GM23338 (cell line): Measurements from ENCODE around the gene PRUNE2. TPM values are rescaled to one million over a fixed set of nuclear protein-coding genes. Genes with fewer than 3 reads are reported as not detected.

ENCODE experiments used
- ATAC-seq: fragments of 200-7000 bp; cut with Tn5 transposase; 3 replicates; pipeline ENCODE4 v1.9.1; 2020
- DNase-seq: peaks from one replicate; pipeline ENCODE4 v3.0.0-alpha.2; 2015; ENCODE audit warnings: low spot score
- H2AFZ ChIP-seq: fragments of 200-600 bp; sonication (generic); 2 replicates; pipeline ENCODE4 v1.8.0; 2016; ENCODE audit warnings: antibody characterized with exemption, mild to moderate bottlenecking, moderate library complexity
- H3F3A ChIP-seq: fragments of 200-600 bp; sonication (generic); replicated peaks from 2 replicates; pipeline ENCODE4 v1.8.0; 2017; ENCODE audit warnings: antibody characterized with exemption, mixed run types, low read depth
- H3K27ac ChIP-seq: fragments of 200-600 bp; sonication (generic); 2 replicates; pipeline ENCODE4 v1.6.1; 2016; ENCODE audit warnings: low read depth
- H3K27me3 ChIP-seq: fragments of 200-600 bp; sonication (generic); 2 replicates; pipeline ENCODE4 v1.8.0; 2016; ENCODE audit warnings: mild to moderate bottlenecking, mixed run types, moderate library complexity; ENCODE audit not compliant: insufficient read depth
- H3K36me3 ChIP-seq: fragments of 200-600 bp; sonication (generic); 2 replicates; pipeline ENCODE4 v1.8.0; 2016; ENCODE audit warnings: mild to moderate bottlenecking; ENCODE audit not compliant: insufficient read depth
- H3K4me1 ChIP-seq: fragments of 200-600 bp; sonication (generic); 2 replicates; pipeline ENCODE4 v1.8.0; 2016; ENCODE audit warnings: mild to moderate bottlenecking, moderate library complexity; ENCODE audit not compliant: insufficient read depth
- H3K4me2 ChIP-seq: fragments of 200-600 bp; sonication (generic); 2 replicates; pipeline ENCODE4 v1.7.1; 2017; ENCODE audit warnings: mixed run types
- H3K4me3 ChIP-seq: fragments of 200-600 bp; sonication (generic); 2 replicates; pipeline ENCODE4 v1.6.1; 2016; ENCODE audit warnings: mixed run types
- H3K79me2 ChIP-seq: fragments of 200-600 bp; sonication (generic); replicated peaks from 2 replicates; pipeline ENCODE4 v1.8.0; 2017; ENCODE audit warnings: mild to moderate bottlenecking; ENCODE audit not compliant: insufficient read depth
- H3K9me2 ChIP-seq: fragments of 200-600 bp; sonication (generic); 2 replicates; pipeline ENCODE4 v1.8.0; 2017; ENCODE audit not compliant: insufficient read depth
- H4K20me1 ChIP-seq: fragments of 200-600 bp; sonication (generic); replicated peaks from 2 replicates; pipeline ENCODE4 v1.8.0; 2017; ENCODE audit warnings: mild to moderate bottlenecking; ENCODE audit not compliant: insufficient read depth
- H3K27ac Mint-ChIP-seq: 2 replicates; pipeline ENCODE4 v1.8.0; 2020; ENCODE audit warnings: inconsistent platforms, mild to moderate bottlenecking, moderate library complexity, mixed read lengths
- H3K27me3 Mint-ChIP-seq: 3 replicates; pipeline ENCODE4 v1.8.0; 2022; ENCODE audit warnings: low read depth, mild to moderate bottlenecking, moderate library complexity, mixed read lengths, inconsistent platforms; ENCODE audit not compliant: insufficient read depth, poor library complexity
- H3K36me3 Mint-ChIP-seq: 3 replicates; pipeline ENCODE4 v1.8.0; 2021; ENCODE audit warnings: low read depth, mild to moderate bottlenecking, inconsistent platforms, moderate library complexity, mixed read lengths
- H3K4me1 Mint-ChIP-seq: 3 replicates; pipeline ENCODE4 v1.8.0; 2020; ENCODE audit warnings: mild to moderate bottlenecking, inconsistent platforms, mixed read lengths
- H3K4me3 Mint-ChIP-seq: 3 replicates; pipeline ENCODE4 v1.8.0; 2021; ENCODE audit warnings: moderate library complexity, mild to moderate bottlenecking, inconsistent platforms, mixed read lengths
- H3K9me3 Mint-ChIP-seq: 3 replicates; pipeline ENCODE4 v1.8.0; 2020; ENCODE audit warnings: moderate library complexity, mild to moderate bottlenecking, inconsistent platforms, mixed read lengths
- ETS1 ChIP-seq: IDR thresholded peaks from 2 replicates; pipeline ENCODE4 v1.6.1; 2016; ENCODE audit warnings: antibody characterized with exemption
- EZH2phosphoT487 ChIP-seq: fragments of 200-600 bp; sonication (generic); IDR thresholded peaks from one replicate; pipeline ENCODE4 v1.8.1; 2018; ENCODE audit warnings: antibody characterized with exemption; ENCODE audit not compliant: unreplicated experiment
- JUNB ChIP-seq: IDR thresholded peaks from one replicate; pipeline ENCODE4 v1.6.1; 2016; ENCODE audit warnings: antibody characterized with exemption; ENCODE audit not compliant: unreplicated experiment
- NANOG ChIP-seq: IDR thresholded peaks from 2 replicates; pipeline ENCODE4 v1.6.1; 2016; ENCODE audit warnings: antibody characterized with exemption, borderline replicate concordance
- POLR2AphosphoS5 ChIP-seq: IDR thresholded peaks from 2 replicates; pipeline ENCODE4 v1.6.1; 2016; ENCODE audit warnings: antibody characterized with exemption, low read depth
- ZNF114 ChIP-seq: fragments of 250-450 bp; sonication (Bioruptor Pico); IDR thresholded peaks from 2 replicates; pipeline ENCODE4 v1.5.0; 2020; ENCODE audit warnings: mild to moderate bottlenecking, moderate library complexity
- polyA plus RNA-seq: library from polyadenylated mRNA; unstranded; fragments of >200 nt; fragmentation: Nextera tagmentation; extraction: Ambion mirVana; gene quantifications from 2 replicates; pipeline ENCODE4 v1.2.1, GENCODE V29; 2016
- total RNA-seq: library from RNA; depleted of rRNA; stranded (reverse); fragments of >200 nt; shearing (Covaris generic); gene quantifications from 2 replicates; pipeline ENCODE4 v1.2.3, GENCODE V29; 2014
- TF ChIP-seq, protein P1 (sequence below), 2 experiments: fragments of 200-600 bp in 1 of 2; sonication (generic) in 1 of 2; conservative IDR thresholded peaks; 2 replicates each; pipeline versions ENCODE4 v1.5.1 to v1.6.1; 2016 to 2017; ENCODE audit warnings: antibody characterized with exemption in 2 of 2, low read depth in 2 of 2, mild to moderate bottlenecking in 2 of 2, moderate library complexity in 1 of 2

Gene PRUNE2
- total and polyA plus RNA-seq, 2 experiments from 2014 or later: 10.6 to 26.5 TPM

- TF ChIP-seq, protein P1, sequence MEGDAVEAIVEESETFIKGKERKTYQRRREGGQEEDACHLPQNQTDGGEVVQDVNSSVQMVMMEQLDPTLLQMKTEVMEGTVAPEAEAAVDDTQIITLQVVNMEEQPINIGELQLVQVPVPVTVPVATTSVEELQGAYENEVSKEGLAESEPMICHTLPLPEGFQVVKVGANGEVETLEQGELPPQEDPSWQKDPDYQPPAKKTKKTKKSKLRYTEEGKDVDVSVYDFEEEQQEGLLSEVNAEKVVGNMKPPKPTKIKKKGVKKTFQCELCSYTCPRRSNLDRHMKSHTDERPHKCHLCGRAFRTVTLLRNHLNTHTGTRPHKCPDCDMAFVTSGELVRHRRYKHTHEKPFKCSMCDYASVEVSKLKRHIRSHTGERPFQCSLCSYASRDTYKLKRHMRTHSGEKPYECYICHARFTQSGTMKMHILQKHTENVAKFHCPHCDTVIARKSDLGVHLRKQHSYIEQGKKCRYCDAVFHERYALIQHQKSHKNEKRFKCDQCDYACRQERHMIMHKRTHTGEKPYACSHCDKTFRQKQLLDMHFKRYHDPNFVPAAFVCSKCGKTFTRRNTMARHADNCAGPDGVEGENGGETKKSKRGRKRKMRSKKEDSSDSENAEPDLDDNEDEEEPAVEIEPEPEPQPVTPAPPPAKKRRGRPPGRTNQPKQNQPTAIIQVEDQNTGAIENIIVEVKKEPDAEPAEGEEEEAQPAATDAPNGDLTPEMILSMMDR (conservative IDR thresholded peaks at IDR 0.05; ENCODE audit: low read depth in 2 of 2): no peak
- TF ChIP-seq ZNF114 (CRISPR knock-in tag) (no peak), ETS1 (no peak)
Measured at GRCh38 chr9:76789840-76790239, 116.1 kb downstream of the PRUNE2 start (continued).

DNA sequence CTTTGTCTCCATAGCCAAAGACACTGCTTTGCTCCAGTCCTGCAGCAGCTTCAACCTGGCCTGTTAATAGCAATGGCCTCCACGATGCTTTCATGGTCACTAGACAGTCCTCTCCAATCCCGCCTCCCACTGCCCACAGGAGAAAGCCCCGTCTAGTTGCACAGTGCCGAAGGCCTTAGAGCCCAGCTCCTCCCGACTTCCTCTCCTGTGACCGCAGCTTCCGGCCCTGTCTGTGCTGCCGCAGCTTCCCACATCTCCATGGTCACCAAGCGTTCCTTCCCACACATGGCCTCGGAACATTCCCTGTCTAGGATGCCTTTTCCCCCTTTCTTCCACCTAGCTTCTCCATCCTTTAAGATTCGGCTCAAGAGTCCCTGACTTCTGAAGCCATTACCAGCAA, 118.2 kb downstream of the PRUNE2 start:
- no peaks in the 10 kb centered on the region for H3K4me1 ChIP-seq
- no peak overlapping the region for H3K4me3 Mint-ChIP-seq
- no peak for DNase-seq
- no peak overlapping the region for H3K4me3 ChIP-seq
- H3K27ac ChIP-seq: no peak overlapping the region
- H3K27ac Mint-ChIP-seq: no peak overlapping the region
- no peaks in the 10 kb centered on the region for H3F3A ChIP-seq
- H3K4me2 ChIP-seq: no peak overlapping the region
- no peaks in the 10 kb centered on the region for H4K20me1 ChIP-seq
- no peaks in the 10 kb centered on the region for H3K9me2 ChIP-seq
- H3K36me3 ChIP-seq: no peaks in the 10 kb centered on the region
- H3K36me3 Mint-ChIP-seq: no peaks in the 10 kb centered on the region; the same call in 2 of the 3 replicates
- H3K79me2 ChIP-seq: no peaks in the 10 kb centered on the region
- TF ChIP-seq POLR2AphosphoS5 (no peak), ETS1 (no peak)
- H2AFZ ChIP-seq: no peak overlapping the region
- H3K4me1 Mint-ChIP-seq: no peaks in the 10 kb centered on the region
- no peaks in the 10 kb centered on the region for H3K27me3 ChIP-seq
- ATAC-seq: no peak
- no peaks in the 10 kb centered on the region for H3K9me3 Mint-ChIP-seq
- H3K27me3 Mint-ChIP-seq: peaks cover 6% of the 10 kb centered on the region

DNA sequence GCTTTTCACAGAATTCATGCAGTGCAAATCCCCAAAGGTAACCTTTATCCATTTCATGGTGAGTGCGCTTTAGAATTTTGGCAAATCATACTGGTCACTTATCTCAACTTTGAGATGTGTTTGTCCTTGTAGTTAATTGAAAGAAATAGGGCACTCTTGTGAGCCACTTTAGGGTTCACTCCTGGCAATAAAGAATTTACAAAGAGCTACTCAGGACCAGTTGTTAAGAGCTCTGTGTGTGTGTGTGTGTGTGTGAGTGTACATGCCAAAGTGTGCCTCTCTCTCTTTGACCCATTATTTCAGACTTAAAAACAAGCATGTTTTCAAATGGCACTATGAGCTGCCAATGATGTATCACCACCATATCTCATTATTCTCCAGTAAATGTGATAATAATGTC, 120.4 kb downstream of the PRUNE2 start:
- no peaks in the 10 kb centered on the region for H3K4me1 Mint-ChIP-seq
- Histone ChIP-seq H4K20me1 (no peaks in the 10 kb centered on the region), H2AFZ (no peak overlapping the region), H3F3A (no peaks in the 10 kb centered on the region), H3K36me3 (no peaks in the 10 kb centered on the region), H3K4me3 (no peak overlapping the region), H3K27ac (no peak overlapping the region), H3K9me2 (no peaks in the 10 kb centered on the region), H3K79me2 (no peaks in the 10 kb centered on the region), H3K27me3 (no peaks in the 10 kb centered on the region), H3K4me2 (no peak overlapping the region), H3K4me1 (no peaks in the 10 kb centered on the region)
- H3K27me3 Mint-ChIP-seq: peaks cover 6% of the 10 kb centered on the region
- H3K27ac Mint-ChIP-seq: no peak overlapping the region
- no peaks in the 10 kb centered on the region; the same call in 2 of the 3 replicates for H3K36me3 Mint-ChIP-seq
- ATAC-seq (no peak), DNase-seq (no peak)
- H3K9me3 Mint-ChIP-seq: no peaks in the 10 kb centered on the region
- H3K4me3 Mint-ChIP-seq: no peak overlapping the region
- TF ChIP-seq ETS1: no peak
- no peak for TF ChIP-seq ZNF114 (CRISPR knock-in tag)
- no peak for TF ChIP-seq JUNB
- no peak for TF ChIP-seq POLR2AphosphoS5
- TF ChIP-seq EZH2phosphoT487: no peak
- no peak for TF ChIP-seq NANOG
- TF ChIP-seq, protein P1 (conservative IDR thresholded peaks at IDR 0.05; ENCODE audit: low read depth in 2 of 2): no peak
